IPS-NIHi11 (cell line): ENCODE data around the gene LY9.
"Not testable (repeated sequence)": the region's sequence is repeated elsewhere in the genome, so short reads cannot be mapped to it uniquely, and the experiment has no call there.

Source experiments
- DNase-seq: peaks from one replicate; pipeline ENCODE4 v3.0.0; 2012; ENCODE audit warnings: mixed read lengths, low spot score

Gene LY9

DNA sequence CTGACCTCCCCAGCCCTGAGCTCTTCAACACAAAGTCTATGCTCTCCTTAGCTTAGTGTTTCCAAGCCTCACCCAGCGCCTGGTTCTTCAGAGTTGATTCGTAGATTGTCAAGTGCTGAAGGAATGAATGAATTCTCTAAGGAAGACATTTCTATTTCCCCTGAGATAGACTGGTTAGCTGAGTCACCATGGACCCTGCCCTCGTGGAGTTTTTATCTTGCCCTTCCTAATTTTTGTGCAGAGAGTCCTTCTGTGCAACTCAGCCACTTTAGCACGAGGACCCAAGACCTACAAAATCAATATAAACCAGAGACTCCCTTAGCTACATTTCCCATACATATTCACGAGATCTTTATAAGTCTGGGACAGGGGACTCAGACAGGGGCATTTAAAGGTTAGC, 69.4 kb downstream of the LY9 start:
- no peak for DNase-seq

DNA sequence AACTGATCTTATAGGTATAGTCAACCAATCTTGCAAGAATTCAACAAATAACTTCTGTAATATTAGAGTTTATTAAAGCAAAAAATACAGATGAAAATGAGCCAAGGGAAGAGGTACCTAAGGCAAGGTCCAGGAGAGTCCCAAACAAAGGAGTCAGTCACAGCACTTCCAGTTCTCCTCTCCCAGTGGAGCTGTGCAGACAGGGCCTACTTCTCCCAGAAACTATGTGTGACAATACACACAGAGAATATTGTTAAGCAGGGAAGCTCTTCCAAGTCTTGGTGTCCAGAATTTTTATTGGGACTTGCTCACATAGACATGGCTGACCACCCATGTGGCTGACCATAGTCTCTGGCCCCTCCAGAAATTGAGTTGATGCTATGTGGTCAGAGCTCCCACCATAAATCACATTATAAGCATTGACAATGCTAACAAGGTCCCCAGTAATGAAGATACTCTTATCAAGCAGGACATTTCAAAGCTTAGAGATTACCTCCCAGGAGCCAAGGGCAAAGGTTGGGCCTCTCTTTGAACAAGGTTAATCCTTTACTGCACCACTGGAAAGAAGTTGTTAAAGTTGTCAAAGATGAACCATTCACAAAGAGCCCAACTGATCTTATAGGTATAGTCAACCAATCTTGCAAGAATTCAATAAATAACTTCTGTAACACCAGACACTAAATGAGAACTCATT, 70.2 kb downstream of the LY9 start:
- no peak for DNase-seq

DNA sequence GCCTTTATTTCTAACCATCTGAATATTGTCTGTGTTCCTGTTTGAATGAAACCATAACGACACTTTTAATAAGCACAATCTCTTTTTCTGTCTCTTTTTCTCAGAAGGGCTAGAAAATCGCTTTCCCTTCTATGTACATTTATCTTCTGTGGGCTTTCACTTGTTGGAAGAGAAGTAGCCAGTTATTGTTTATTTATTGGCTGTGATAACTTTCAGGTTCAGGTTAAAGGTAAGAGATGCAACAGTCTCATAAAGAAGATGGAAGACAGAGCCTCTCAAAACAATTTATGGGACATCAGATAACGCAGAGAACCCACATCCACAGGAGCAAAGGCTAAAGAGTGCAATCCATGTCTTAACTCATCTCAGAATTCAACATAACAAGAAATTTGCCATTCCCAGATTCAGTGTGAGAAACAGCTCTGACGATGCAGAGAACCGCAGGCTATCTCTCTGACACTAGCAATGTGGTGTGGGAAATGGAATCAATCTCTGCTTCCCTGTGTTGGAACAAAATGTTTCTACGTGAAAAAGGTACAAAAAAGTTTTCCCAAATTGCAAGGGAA, 70.8 kb downstream of the LY9 start:
- no peak for DNase-seq

DNA sequence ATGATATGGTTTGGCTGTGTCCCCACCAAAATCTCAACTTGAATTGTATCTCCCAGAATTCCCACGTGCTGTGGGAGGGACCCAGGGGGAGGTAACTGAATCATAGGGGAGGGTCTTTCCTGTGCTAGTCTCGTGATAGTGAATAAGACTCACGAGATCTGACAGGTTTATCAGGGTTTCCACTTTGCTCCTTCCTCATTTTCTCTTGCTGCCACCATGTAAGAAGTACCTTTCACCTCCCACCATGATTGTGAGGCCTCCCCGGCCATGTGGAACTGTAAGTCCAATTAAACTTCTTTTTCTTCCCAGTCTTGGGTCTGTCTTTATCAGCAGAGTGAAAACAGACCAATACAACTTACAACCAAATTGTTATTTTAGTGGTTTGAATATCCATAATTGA, 71.7 kb downstream of the LY9 start:
- not testable (repeated sequence) for DNase-seq

DNA sequence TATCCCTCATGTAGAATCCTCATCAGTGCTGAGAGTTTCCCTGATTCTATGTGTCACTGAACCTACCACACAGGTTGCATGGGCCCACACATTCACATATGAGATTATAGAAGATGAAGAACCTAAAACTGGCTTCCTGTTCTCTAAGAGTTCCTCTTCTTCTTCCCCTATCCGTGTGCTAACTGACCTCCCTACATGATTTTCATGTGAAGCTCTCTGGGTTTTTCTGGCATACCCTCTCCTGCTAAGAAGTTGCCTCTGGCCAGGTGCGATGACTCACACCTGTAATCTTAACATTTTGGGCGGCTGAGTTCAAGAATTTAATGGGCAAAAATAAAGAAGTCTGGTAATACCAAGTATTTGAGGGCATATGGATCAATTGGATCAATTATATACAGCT, 72.2 kb downstream of the LY9 start:
- DNase-seq, result no peak

DNA sequence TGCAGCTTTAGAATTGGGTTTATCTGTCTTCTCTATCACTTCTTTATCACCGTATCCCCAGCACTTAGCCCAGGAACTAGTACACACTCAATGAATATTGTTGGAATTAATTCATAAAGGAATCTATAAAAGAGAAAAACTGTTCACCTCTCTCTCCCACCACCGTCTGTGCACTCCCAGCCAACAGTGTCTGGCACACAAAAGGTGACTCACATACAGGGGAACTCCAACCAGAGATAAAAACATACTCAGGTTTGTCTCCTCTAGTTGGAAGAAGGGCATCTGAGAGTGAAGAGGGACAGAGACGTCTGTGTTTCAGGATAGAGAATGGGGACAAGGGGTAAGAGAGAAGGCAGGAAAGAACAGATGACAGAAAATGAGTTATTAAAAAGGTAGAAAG, 79.0 kb downstream of the LY9 start:
- no peak for DNase-seq

DNA sequence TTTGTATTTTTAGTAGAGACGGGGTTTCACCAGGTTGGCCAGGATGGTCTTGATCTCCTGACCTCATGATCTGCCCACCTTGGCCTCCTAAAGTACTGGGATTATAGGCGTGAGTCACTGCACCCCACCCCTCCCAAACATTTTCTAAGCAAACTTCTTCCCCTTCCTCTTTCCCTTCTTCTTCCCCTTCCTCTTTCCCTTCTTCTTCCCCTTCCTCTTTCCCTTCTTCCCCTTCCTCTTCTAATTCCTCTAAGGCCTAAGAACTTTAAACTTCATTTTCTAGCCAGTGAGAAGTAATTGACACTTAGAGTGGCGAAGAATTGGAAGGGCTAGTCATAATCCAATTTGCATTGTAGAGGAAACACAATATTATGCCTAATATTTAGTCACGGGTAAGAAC, 79.6 kb downstream of the LY9 start:
- not testable (repeated sequence) for DNase-seq

DNA sequence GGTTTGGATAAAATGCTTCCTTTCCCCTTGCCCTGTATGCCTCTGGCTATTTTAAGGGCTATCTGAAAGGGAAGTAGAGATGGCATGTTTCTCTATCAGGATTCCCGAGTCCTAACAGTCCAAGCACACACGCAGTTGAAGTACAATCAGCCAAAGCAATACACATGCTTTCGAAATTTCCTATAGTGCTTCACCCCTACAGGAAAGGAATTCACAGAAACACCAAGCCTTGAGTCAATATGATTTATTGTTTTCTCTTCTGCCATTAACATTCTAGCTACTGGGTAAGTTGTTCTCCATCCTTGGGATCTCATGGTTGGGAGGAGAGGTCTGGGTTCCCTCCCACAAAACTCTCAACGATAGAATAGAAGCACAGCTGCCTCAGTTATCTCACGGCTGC, 80.3 kb downstream of the LY9 start:
- no peak for DNase-seq

DNA sequence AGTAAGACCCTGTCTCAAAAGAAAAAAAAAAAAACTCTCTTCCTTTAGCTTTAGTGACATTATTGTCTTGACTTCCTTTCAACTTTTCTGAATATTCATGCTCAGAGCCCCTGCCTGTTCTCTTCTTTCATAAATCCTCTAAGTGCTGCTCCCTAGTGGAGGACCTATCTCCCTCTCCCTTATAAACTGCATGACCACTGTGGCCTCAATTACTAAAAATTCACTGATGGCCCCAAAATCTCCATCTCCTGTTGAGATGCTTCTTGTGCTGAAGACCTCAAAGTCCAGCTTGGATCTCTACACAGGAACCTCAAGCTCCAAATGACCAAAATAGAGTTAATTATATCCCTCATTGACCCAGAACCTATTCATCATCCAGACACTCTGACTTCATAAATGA, 81.2 kb downstream of the LY9 start:
- DNase-seq, result peak; percentile 39
